Measurements from ENCODE around the gene CACTIN.

DNA sequence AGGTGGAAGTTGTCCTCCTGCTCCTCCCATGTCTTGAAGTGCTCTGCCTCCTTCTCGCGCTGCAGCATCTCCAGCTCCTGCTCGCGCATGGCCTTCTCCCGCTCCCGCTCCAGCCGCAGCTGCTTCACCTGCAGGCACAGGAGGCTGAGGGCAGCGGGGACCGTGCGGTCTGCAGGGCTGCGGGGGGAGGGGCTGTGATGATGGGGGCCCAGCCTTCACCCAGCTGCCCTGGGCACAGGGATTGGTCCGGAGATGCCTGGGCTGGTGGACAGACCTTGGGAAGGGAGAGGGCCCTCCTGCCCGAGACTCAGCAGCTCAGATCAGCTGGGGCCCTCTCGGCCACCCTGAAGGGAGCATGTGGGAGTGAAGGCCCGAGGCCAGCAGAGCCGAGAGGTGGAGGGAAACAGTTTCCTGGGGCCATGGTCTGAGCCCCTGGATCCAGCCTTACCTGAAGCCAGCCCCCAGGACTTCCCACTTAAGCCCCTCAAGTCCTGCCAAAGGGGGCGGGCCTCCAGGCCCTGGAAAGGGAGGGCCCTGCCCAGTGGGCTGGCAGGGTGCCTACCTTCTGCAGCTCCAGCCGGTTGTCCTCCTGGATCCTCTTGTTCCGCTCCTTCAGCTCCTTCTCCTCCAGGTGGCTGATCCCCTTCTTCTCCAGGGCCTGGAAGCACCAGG, 6.3 kb downstream of the CACTIN start:
- TF ChIP-seq CTCF (IDR thresholded peaks at IDR 0.05) (no peak), EP300 (IDR thresholded peaks at IDR 0.05) (no peak), POLR2A (IDR thresholded peaks at IDR 0.05) (no peak)
